IMR-90 (cell line): ENCODE measurements around the gene BRIP1. TPM values are rescaled to one million over a fixed set of nuclear protein-coding genes. Genes with fewer than 3 reads are reported as not detected.

ENCODE experiments used
- ATAC-seq: fragments of 200-7000 bp; cut with Tn5 transposase; 2 replicates; pipeline ENCODE4 v1.9.1; 2020; ENCODE audit warnings: low read depth, mild to moderate bottlenecking, moderate library complexity
- BruUV-seq: library from RNA; stranded (reverse); fragments of 400-500 nt; replicated peaks from 2 replicates; lab custom pipeline; 2021; lab: Mats Ljungman, UMichigan
- CTCF ChIA-PET: fragments of 300-600 bp; formaldehyde crosslinking; extraction: SDS; loops from one replicate; lab custom pipeline; 2021; ENCODE audit warnings: antibody characterized with exemption; lab: Yijun Ruan, JAX
- POLR2A ChIA-PET: fragments of 300-600 bp; sonication (Branson Sonifier 250); formaldehyde crosslinking; loops from one replicate; lab custom pipeline; 2022; ENCODE audit warnings: antibody characterized with exemption; ENCODE audit not compliant: unreplicated experiment; lab: Charles Lee
- DNase-seq: peaks from one replicate; pipeline ENCODE4 v3.0.0; 2013
- H2AFZ ChIP-seq: replicated peaks from 2 replicates; pipeline ENCODE3; 2013; ENCODE audit warnings: low read length, mild to moderate bottlenecking; ENCODE audit not compliant: poor library complexity
- H2AK5ac ChIP-seq: 2 replicates; pipeline ENCODE4 v1.6.1; 2013; ENCODE audit warnings: low read depth, low read length, inconsistent platforms
- H2AK9ac ChIP-seq: replicated peaks from 2 replicates; pipeline ENCODE3; 2013; ENCODE audit warnings: mild to moderate bottlenecking, low read depth, low read length, moderate library complexity; ENCODE audit not compliant: poor library complexity
- H2BK120ac ChIP-seq: 2 replicates; pipeline ENCODE4 v1.6.1; 2013; ENCODE audit warnings: low read depth, low read length, inconsistent platforms
- H2BK15ac ChIP-seq: 3 replicates; pipeline ENCODE4 v1.6.1; 2013; ENCODE audit warnings: low read depth, low read length, inconsistent platforms
- H2BK20ac ChIP-seq: 2 replicates; pipeline ENCODE4 v1.6.1; 2013; ENCODE audit warnings: low read depth, mild to moderate bottlenecking, inconsistent platforms, low read length, moderate library complexity
- H2BK5ac ChIP-seq: 2 replicates; pipeline ENCODE4 v1.6.1; 2013; ENCODE audit warnings: mild to moderate bottlenecking, low read depth, low read length, inconsistent platforms; ENCODE audit not compliant: poor library complexity, severe bottlenecking
- H3K14ac ChIP-seq: replicated peaks from 2 replicates; pipeline ENCODE4 v1.6.1; 2013; ENCODE audit warnings: low read depth, low read length, inconsistent platforms
- H3K18ac ChIP-seq: 2 replicates; pipeline ENCODE4 v1.6.1; 2013; ENCODE audit warnings: low read depth, low read length, control low read depth
- H3K23ac ChIP-seq: 2 replicates; pipeline ENCODE4 v1.6.1; 2013; ENCODE audit warnings: low read depth, low read length, inconsistent platforms
- H3K27ac ChIP-seq: 2 replicates; pipeline ENCODE4 v1.5.1; 2013; ENCODE audit warnings: mild to moderate bottlenecking, control low read depth, low read length; ENCODE audit not compliant: insufficient read depth
- H3K27me3 ChIP-seq: 2 replicates; pipeline ENCODE4 v1.6.1; 2013; ENCODE audit warnings: low read length; ENCODE audit not compliant: control insufficient read depth, insufficient read depth
- H3K36me3 ChIP-seq: 2 replicates; pipeline ENCODE4 v1.6.1; 2013; ENCODE audit warnings: low read length, mixed read lengths; ENCODE audit not compliant: control insufficient read depth, insufficient read depth
- H3K4ac ChIP-seq: 2 replicates; pipeline ENCODE4 v1.6.1; 2013; ENCODE audit warnings: low read depth, low read length, inconsistent platforms
- H3K4me1 ChIP-seq: 2 replicates; pipeline ENCODE4 v1.6.1; 2013; ENCODE audit warnings: low read length, mixed read lengths; ENCODE audit not compliant: control insufficient read depth, insufficient read depth
- H3K4me2 ChIP-seq: 2 replicates; pipeline ENCODE4 v1.6.1; 2013; ENCODE audit warnings: low read depth, mild to moderate bottlenecking, control low read depth, low read length, moderate library complexity
- H3K4me3 ChIP-seq: 2 replicates; pipeline ENCODE4 v1.5.1; 2013; ENCODE audit warnings: low read depth, mild to moderate bottlenecking, control low read depth, low read length, moderate library complexity; ENCODE audit not compliant: insufficient read depth
- H3K56ac ChIP-seq: 2 replicates; pipeline ENCODE4 v1.6.1; 2013; ENCODE audit warnings: low read length, inconsistent platforms; ENCODE audit not compliant: insufficient read depth; ENCODE audit errors: extremely low read depth
- H3K79me1 ChIP-seq, 2 experiments: 2 replicates each; pipeline ENCODE4 v1.6.1; 2013; ENCODE audit warnings: low read length in 2 of 2, inconsistent platforms in 1 of 2, low read depth in 1 of 2
- H3K9ac ChIP-seq: 2 replicates; pipeline ENCODE4 v1.6.1; 2013; ENCODE audit warnings: low read depth, low read length, control low read depth
- H3K9me1 ChIP-seq: 2 replicates; pipeline ENCODE4 v1.6.1; 2013; ENCODE audit warnings: low read length, inconsistent platforms; ENCODE audit not compliant: insufficient read depth
- H3K9me3 ChIP-seq: 2 replicates; pipeline ENCODE4 v1.6.1; 2013; ENCODE audit warnings: low read length; ENCODE audit not compliant: control insufficient read depth, insufficient read depth
- H4K20me1 ChIP-seq: 2 replicates; pipeline ENCODE4 v1.6.1; 2013; ENCODE audit warnings: low read length, inconsistent platforms; ENCODE audit not compliant: insufficient read depth
- H4K5ac ChIP-seq: 2 replicates; pipeline ENCODE4 v1.6.1; 2013; ENCODE audit warnings: mild to moderate bottlenecking, low read depth, low read length, control low read depth
- H4K8ac ChIP-seq, 2 experiments: 2 replicates each; pipeline ENCODE4 v1.6.1; 2013; ENCODE audit warnings: low read depth in 2 of 2, low read length in 2 of 2, control low read depth in 1 of 2, inconsistent platforms in 1 of 2
- H4K91ac ChIP-seq: 2 replicates; pipeline ENCODE4 v1.6.1; 2013; ENCODE audit warnings: low read depth, low read length, inconsistent platforms; ENCODE audit not compliant: insufficient read depth
- BHLHE40 ChIP-seq: fragments of 150-350 bp; IDR thresholded peaks from 2 replicates; pipeline ENCODE4 v1.6.1; 2016; ENCODE audit warnings: mild to moderate bottlenecking, low read depth, low read length
- CHD1 ChIP-seq: IDR thresholded peaks from 2 replicates; pipeline ENCODE4 v1.6.1; 2012; ENCODE audit warnings: low read depth, low read length, improper control_type of control experiment
- WGBS, 2 experiments: methylation state at CpG; one replicate each; pipeline versions ENCODE4 v1.1.5 to v1.1.7; 2013; ENCODE audit warnings: missing lambda C conversion rate in 2 of 2; ENCODE audit not compliant: insufficient read length in 1 of 2; ENCODE audit errors: extremely low coverage in 2 of 2; 5-methylcytosine and 5-hydroxymethylcytosine counted together
- dilution Hi-C: fragments of 300-500 bp; cut with HindIII; formaldehyde crosslinking; loops from one replicate; pipeline ENCODE4 v1.14.3; 2018; ENCODE audit warnings: low sequenced_read_pairs; ENCODE audit not compliant: unreplicated experiment
- in situ Hi-C: fragments of 300-500 bp; cut with MboI; formaldehyde crosslinking; loops from 3 replicates; pipeline ENCODE4 v1.14.3; 2019; ENCODE audit warnings: low sequenced_read_pairs, inconsistent platforms, mixed read lengths
- intact Hi-C: fragments of 100-400 bp; cut with micrococcal nuclease; formaldehyde crosslinking; loops from 2 replicates; pipeline ENCODE4 v1.10.0; 2022
- polyA plus RNA-seq, 3 experiments: library from polyadenylated mRNA; depleted of rRNA; stranded (reverse); fragments of >200 nt; gene quantifications; 2 replicates each; pipeline ENCODE4 v1.2.3, GENCODE V29; 2012; ENCODE audit warnings: low replicate concordance in 1 of 3
- total RNA-seq: library from RNA; depleted of rRNA; stranded (reverse); fragments of >200 nt; gene quantifications from 2 replicates; pipeline ENCODE4 v1.2.3, GENCODE V29; 2012

BRIP1 gene
- total and polyA plus RNA-seq, 2 of the 4 experiments (the other 2 are of a cell fraction) = 6.1 to 19.7 TPM

- Histone ChIP-seq H3K4me1 (no peaks in the 10 kb centered on the region), H4K91ac (no peak overlapping the region), H3K18ac (no peak overlapping the region), H2BK20ac (no peak overlapping the region), H3K36me3 (peaks cover 4% of the 10 kb centered on the region; the same call in 1 of the 2 replicates), H3K9me1 (no peaks in the 10 kb centered on the region), H3K23ac (no peak overlapping the region), H3K56ac (no peak overlapping the region), H3K4me2 (no peak overlapping the region), H2BK5ac (no peak overlapping the region), H2AK5ac (no peak overlapping the region), H3K4ac (no peak overlapping the region), H2BK15ac (no peak overlapping the region), H3K79me1 (no peaks in the 10 kb centered on the region), H4K8ac (no peak overlapping the region), H2BK120ac (no peak overlapping the region), H3K9me3 (no peaks in the 10 kb centered on the region), H3K14ac (no peak overlapping the region), H3K4me3 (no peak overlapping the region), H4K20me1 (no peaks in the 10 kb centered on the region), H3K27ac (no peak overlapping the region), H3K9ac (no peak overlapping the region), H2AK9ac (no peak overlapping the region), H4K5ac (no peak overlapping the region), H3K27me3 (no peaks in the 10 kb centered on the region), H2AFZ (no peak overlapping the region)
- ChIA-PET CTCF (no interaction called here), POLR2A (no interaction called here)
- no CpG with 5 or more reads among the region's 3 CpGs for WGBS, 2 experiments
- no peak for DNase-seq
- no peak for TF ChIP-seq BHLHE40
- TF ChIP-seq CHD1 = no peak
- ATAC-seq = no peak
- in situ Hi-C loops = no loop called here
- intact Hi-C loops = no loop called here
- dilution Hi-C loops = no loop called here
- BruUV-seq = no TSS peak
These were observed 5.8 kb upstream of the BRIP1 start for GRCh38 chr17:61869138-61869537.
